Psoas muscle (tissue), 8 donors: ENCODE results near the gene AGTR1. TPM values are rescaled to one million over a fixed set of nuclear protein-coding genes. Genes with fewer than 3 reads are reported as not detected.

Experiments used
- ATAC-seq, 4 donors: fragments of 200-7000 bp; cut with Tn5 transposase; one replicate each; pipeline ENCODE4 v1.9.1; 2020; ENCODE audit warnings: moderate library complexity in 3 of 4, mild to moderate bottlenecking in 2 of 4
- DNase-seq, 2 donors: peaks; one replicate each; pipeline ENCODE4 v3.0.0-alpha.2; 2020
- H3K27ac ChIP-seq: fragments of 200-600 bp; one replicate; pipeline ENCODE4 v1.8.0; 2022
- H3K27me3 ChIP-seq, 3 donors: fragments of 200-600 bp in 1 of 3; one replicate each; pipeline versions ENCODE4 v1.6.1 to v1.8.0; 2013 to 2022; ENCODE audit warnings: low read length in 2 of 3, mild to moderate bottlenecking in 2 of 3, moderate library complexity in 1 of 3; ENCODE audit not compliant: insufficient read depth in 3 of 3
- H3K36me3 ChIP-seq, 2 donors: fragments of 200-600 bp in 1 of 2; one replicate each; pipeline versions ENCODE4 v1.6.1 to v1.8.0; 2013 to 2022; ENCODE audit warnings: low read depth in 1 of 2, mild to moderate bottlenecking in 1 of 2, moderate library complexity in 1 of 2; ENCODE audit not compliant: insufficient read depth in 1 of 2
- H3K4me1 ChIP-seq: fragments of 200-600 bp; one replicate; pipeline ENCODE4 v1.8.0; 2022
- H3K4me3 ChIP-seq: fragments of 200-600 bp; one replicate; pipeline ENCODE4 v1.8.0; 2022; ENCODE audit warnings: mild to moderate bottlenecking
- H3K9me3 ChIP-seq: fragments of 200-600 bp; one replicate; pipeline ENCODE4 v1.8.0; 2022
- CTCF ChIP-seq: fragments of 200-600 bp; IDR thresholded peaks from one replicate; pipeline ENCODE4 v1.8.0; 2022; ENCODE audit warnings: antibody characterized with exemption
- WGBS, 3 donors: extraction: QIAGEN DNeasy Blood & Tissue Kit; methylation state at CpG; one replicate each; pipeline versions ENCODE4 v1.1.6 to v1.1.7; 2013; 5-methylcytosine and 5-hydroxymethylcytosine counted together
- intact Hi-C, 2 donors: fragments of 100-400 bp; cut with DNase I; formaldehyde crosslinking; loops; one replicate each; pipeline versions ENCODE4 v1.11.0 to v1.14.2; 2022
- polyA plus RNA-seq, 3 donors: library from polyadenylated mRNA; stranded (reverse); fragments of 200-250 nt; gene quantifications; one replicate each; pipeline ENCODE4 v1.2.3, GENCODE V29; 2013
- total RNA-seq, 4 donors: library from RNA; stranded (reverse); fragmentation: NEBNext Ultra II Directional in 2 of 4; extraction: Animal tissue kit (Norgen Biotek cat#: 25700) in 2 of 4; gene quantifications; one replicate each; pipeline versions ENCODE4 v1.2.1 to v1.2.4, GENCODE V29; 2021 to 2023
- donor health status: healthy with polysubstance abuse.
- donor health status: DM: no; HTN: no; CAD: no; lungs with moderate emphysema.
- donor health status: Bipolar disorder and iron deficiency.
- donor health status: healthy.
- donor health status: DM: yes; HTN: yes; CAD: no.
- donor health status: DM: no; HTN: no; CAD: no.
- donor health status: DM: no; HTN: no; CAD: no.
- donor health status: DM: yes; HTN: yes; CAD: no.

AGTR1 gene
- total and polyA plus RNA-seq, 7 donors = 3.1 to 11.4 (median 7.2) TPM

- intact Hi-C loops = no loop called here
- H3K27ac ChIP-seq = no peak overlapping the region
- H3K4me1 ChIP-seq = no peaks in the 10 kb centered on the region
- no peak for TF ChIP-seq CTCF
- no peaks in the 10 kb centered on the region for H3K9me3 ChIP-seq
- H3K27me3 ChIP-seq = no peaks in the 10 kb centered on the region
- H3K36me3 ChIP-seq = no peaks in the 10 kb centered on the region
- no peak overlapping the region for H3K4me3 ChIP-seq
- ATAC-seq = no peak
- DNase-seq = no peak
- WGBS, 3 donors = 63 to 78% (median 77%) methylated on average over 5 of the region's 5 CpGs
Observed at GRCh38 chr3:148708409-148708808, 10.7 kb downstream of the AGTR1 start.

GRCh38 chr3:148709560-148710253 is 12.0 kb downstream of the AGTR1 start:
- intact Hi-C loops = no loop called here
- no peak overlapping the region for H3K27ac ChIP-seq

GRCh38 chr3:148710665-148711064 is 13.0 kb downstream of the AGTR1 start:
- no peaks in the 10 kb centered on the region for H3K4me1 ChIP-seq
- 80 to 89% (median 88%) methylated on average over 2 of the region's 2 CpGs for WGBS, 3 donors
- intact Hi-C loops = no loop called here
- no peaks in the 10 kb centered on the region for H3K36me3 ChIP-seq
- no peak overlapping the region for H3K4me3 ChIP-seq
- ATAC-seq (no peak), DNase-seq (no peak)
- no peak overlapping the region for H3K27ac ChIP-seq
- no peak for TF ChIP-seq CTCF
- H3K27me3 ChIP-seq = no peaks in the 10 kb centered on the region
- H3K9me3 ChIP-seq = no peaks in the 10 kb centered on the region

More at GRCh38 chr3:148709560-148710253, 12.0 kb downstream of the AGTR1 start:
- Histone ChIP-seq H3K9me3 (no peaks in the 10 kb centered on the region), H3K36me3 (no peaks in the 10 kb centered on the region), H3K4me3 (no peak overlapping the region), H3K27me3 (no peaks in the 10 kb centered on the region), H3K4me1 (no peaks in the 10 kb centered on the region)
- 84 to 94% (median 93%) methylated on average over 2 of the region's 2 CpGs for WGBS, 3 donors
- no peak for TF ChIP-seq CTCF
- no peak for ATAC-seq
- DNase-seq = no peak

DNA sequence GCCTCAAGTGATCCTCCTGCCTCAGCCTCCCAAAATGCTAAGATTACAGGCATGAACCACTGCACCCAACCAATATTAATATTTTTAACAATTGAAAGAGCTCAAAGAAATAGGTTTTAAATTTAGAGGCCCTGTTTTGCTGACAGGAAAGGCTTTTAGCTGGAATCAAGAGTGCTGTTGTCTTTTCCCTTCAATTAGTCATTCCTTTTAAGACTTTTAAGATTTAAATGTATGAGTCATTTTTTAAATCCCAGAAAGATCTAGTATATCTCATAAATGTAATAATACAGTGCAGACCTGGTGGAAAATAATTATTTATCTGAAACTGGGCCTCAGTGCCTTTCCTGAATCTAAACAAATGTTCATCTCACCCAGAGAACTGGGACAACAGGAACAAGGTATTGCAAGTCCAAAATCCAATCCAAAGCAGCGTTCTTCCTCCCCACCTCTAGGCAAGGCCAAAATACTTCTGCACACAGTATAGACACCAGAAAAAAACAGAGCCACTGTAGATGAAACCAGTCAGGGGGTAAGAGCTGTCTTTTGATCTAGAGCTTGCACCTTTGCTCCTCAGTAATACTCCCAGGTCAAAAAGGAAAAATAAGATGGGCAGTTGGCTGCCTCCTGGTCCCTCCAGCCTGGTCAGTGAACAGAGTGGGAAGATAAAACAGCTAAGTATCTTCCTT is 14.4 kb downstream of the AGTR1 start:
- Histone ChIP-seq H3K27me3 (no peaks in the 10 kb centered on the region), H3K4me1 (no peaks in the 10 kb centered on the region), H3K27ac (no peak overlapping the region), H3K4me3 (no peak overlapping the region), H3K36me3 (no peaks in the 10 kb centered on the region), H3K9me3 (no peaks in the 10 kb centered on the region)
- WGBS, 3 donors = 93 to 100% (median 93%) methylated on average over 1 of the region's 1 CpG
- no peak for ATAC-seq
- TF ChIP-seq CTCF = no peak
- DNase-seq = no peak
- intact Hi-C loops = no loop called here
